Measurements from ENCODE around the gene SMARCB1.

The SMARCB1 gene

DNA sequence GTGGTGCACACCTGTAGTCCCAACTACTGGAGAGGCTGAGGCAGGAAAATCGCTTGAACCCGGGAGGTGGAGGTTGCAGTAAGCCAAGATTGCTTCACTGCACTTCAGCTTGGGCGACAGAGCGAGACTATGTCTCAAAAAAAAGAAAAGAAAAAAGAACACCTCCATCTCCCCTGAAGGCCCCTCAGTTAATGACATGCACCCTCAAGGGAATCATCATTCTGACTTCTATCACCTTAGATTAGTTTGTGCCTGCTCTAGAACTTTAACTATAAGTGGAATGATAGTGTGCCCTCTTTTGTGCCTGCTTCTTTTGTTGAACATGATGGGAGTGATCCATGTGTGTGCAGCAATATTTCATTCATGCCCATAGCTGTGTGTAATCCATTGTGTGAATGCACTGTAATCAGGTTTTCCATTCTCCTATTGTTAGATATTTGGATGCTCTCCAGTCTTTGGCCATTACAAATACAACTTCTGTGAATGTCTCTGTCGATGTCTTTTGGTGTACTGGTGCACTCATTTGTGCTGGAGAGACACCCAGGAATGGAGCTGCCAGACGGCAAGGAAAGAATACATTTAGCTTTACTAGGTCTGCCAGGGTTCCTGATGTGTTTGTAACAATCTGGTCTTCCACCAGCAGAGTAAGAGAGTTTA lies 31.7 kb upstream of the SMARCB1 start:
- H3K79me2 ChIP-seq (ENCODE audit: insufficient read depth, low read length): no peaks in the 10 kb centered on the region
- peak overlapping the region; percentile 94 for H3K27ac ChIP-seq (ENCODE audit: low read depth, low read length, poor library complexity, severe bottlenecking)
- H3K9me2 ChIP-seq (ENCODE audit: low read depth, low read length): no peaks in the 10 kb centered on the region
- peaks cover 7% of the 10 kb centered on the region for H3F3A ChIP-seq (ENCODE audit: insufficient read depth, low read length)
- TF ChIP-seq, protein P1, sequence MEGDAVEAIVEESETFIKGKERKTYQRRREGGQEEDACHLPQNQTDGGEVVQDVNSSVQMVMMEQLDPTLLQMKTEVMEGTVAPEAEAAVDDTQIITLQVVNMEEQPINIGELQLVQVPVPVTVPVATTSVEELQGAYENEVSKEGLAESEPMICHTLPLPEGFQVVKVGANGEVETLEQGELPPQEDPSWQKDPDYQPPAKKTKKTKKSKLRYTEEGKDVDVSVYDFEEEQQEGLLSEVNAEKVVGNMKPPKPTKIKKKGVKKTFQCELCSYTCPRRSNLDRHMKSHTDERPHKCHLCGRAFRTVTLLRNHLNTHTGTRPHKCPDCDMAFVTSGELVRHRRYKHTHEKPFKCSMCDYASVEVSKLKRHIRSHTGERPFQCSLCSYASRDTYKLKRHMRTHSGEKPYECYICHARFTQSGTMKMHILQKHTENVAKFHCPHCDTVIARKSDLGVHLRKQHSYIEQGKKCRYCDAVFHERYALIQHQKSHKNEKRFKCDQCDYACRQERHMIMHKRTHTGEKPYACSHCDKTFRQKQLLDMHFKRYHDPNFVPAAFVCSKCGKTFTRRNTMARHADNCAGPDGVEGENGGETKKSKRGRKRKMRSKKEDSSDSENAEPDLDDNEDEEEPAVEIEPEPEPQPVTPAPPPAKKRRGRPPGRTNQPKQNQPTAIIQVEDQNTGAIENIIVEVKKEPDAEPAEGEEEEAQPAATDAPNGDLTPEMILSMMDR (IDR thresholded peaks at IDR 0.05; ENCODE audit: low read length): no peak
- TF ChIP-seq EZH2 (IDR thresholded peaks at IDR 0.05; ENCODE audit: borderline replicate concordance, low read length): no peak
- no peaks in the 10 kb centered on the region for H4K20me1 ChIP-seq (ENCODE audit: insufficient read depth, low read length)
- H3K4me1 ChIP-seq (ENCODE audit: insufficient read depth, low read length, severe bottlenecking): peaks cover 61% of the 10 kb centered on the region
- H3K36me3 ChIP-seq (ENCODE audit: insufficient read depth, low read length): no peaks in the 10 kb centered on the region
- H2AFZ ChIP-seq (ENCODE audit: low read length): no peak overlapping the region
- no peaks in the 10 kb centered on the region for H3K27me3 ChIP-seq (ENCODE audit: insufficient read depth, low read length)
- H3K4me3 ChIP-seq (ENCODE audit: low read depth, low read length, poor library complexity, severe bottlenecking): no peak overlapping the region
- H3K9ac ChIP-seq (ENCODE audit: low read length): no peak overlapping the region; the same call in 1 of the 2 replicates
- H3K4me2 ChIP-seq (ENCODE audit: low read length): peak overlapping the region; percentile 98; the same call in 1 of the 2 replicates
- H3K9me3 ChIP-seq (ENCODE audit: low read length): no peaks in the 10 kb centered on the region

DNA sequence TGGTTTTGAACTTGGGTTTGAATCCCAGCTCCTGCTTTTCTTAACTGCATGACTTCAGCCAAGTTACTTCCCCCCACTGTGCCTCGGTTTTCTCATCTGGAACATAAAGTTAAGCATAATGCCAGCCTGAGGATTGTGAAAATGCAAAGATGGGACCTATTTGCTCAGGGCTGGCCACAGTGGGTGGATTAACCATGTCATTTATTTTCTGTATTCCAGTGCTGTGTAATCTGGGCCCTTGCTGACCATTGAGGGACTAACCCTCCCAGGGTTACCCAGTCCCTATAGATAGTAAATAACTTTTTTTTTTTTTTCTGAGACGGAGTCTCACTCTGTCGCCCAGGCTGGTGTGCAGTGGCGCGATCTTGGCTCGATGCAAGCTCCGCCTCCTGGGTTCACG lies 31.1 kb upstream of the SMARCB1 start:
- peak overlapping the region; percentile 0; the same call in 1 of the 2 replicates for H3K4me2 ChIP-seq (ENCODE audit: low read length)
- H3K27ac ChIP-seq (ENCODE audit: low read depth, low read length, poor library complexity, severe bottlenecking): peak overlapping the region; percentile 94
- no peaks in the 10 kb centered on the region for H4K20me1 ChIP-seq (ENCODE audit: insufficient read depth, low read length)
- H3K27me3 ChIP-seq (ENCODE audit: insufficient read depth, low read length): no peaks in the 10 kb centered on the region
- H3K4me1 ChIP-seq (ENCODE audit: insufficient read depth, low read length, severe bottlenecking): peaks cover 55% of the 10 kb centered on the region
- TF ChIP-seq EZH2 (IDR thresholded peaks at IDR 0.05; ENCODE audit: borderline replicate concordance, low read length): no peak
- TF ChIP-seq, protein P1 (IDR thresholded peaks at IDR 0.05; ENCODE audit: low read length): no peak
- H3K4me3 ChIP-seq (ENCODE audit: low read depth, low read length, poor library complexity, severe bottlenecking): no peak overlapping the region
- H3K9ac ChIP-seq (ENCODE audit: low read length): no peak overlapping the region; the same call in 1 of the 2 replicates
- no peaks in the 10 kb centered on the region for H3K36me3 ChIP-seq (ENCODE audit: insufficient read depth, low read length)
- no peaks in the 10 kb centered on the region for H3K9me2 ChIP-seq (ENCODE audit: low read depth, low read length)
- H3K79me2 ChIP-seq (ENCODE audit: insufficient read depth, low read length): no peaks in the 10 kb centered on the region
- H2AFZ ChIP-seq (ENCODE audit: low read length): no peak overlapping the region
- no peaks in the 10 kb centered on the region for H3K9me3 ChIP-seq (ENCODE audit: low read length)
- H3F3A ChIP-seq (ENCODE audit: insufficient read depth, low read length): peaks cover 7% of the 10 kb centered on the region

DNA sequence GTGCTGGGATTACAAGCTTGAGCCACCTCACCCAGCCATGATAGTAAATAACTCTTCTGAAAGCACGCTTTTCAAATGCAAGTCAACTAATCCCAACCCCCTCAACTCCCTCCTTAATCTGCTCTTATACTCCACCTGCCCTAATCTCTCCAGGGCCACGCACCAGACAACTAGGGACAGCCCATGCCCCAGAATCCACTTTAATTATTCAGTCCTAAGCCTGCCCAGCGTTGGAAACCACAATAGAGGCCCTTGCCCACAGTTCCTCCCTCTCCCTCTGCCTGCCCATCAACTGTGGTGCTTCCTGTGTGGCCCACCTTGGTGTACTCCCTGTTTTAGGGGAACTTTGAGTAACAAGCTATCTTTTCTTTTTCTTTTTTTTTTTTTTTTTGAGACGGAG lies 29.9 kb upstream of the SMARCB1 start:
- no peaks in the 10 kb centered on the region for H3K36me3 ChIP-seq (ENCODE audit: insufficient read depth, low read length)
- no peak overlapping the region for H3K4me3 ChIP-seq (ENCODE audit: low read depth, low read length, poor library complexity, severe bottlenecking)
- no peaks in the 10 kb centered on the region for H3K27me3 ChIP-seq (ENCODE audit: insufficient read depth, low read length)
- H3K9me3 ChIP-seq (ENCODE audit: low read length): no peaks in the 10 kb centered on the region
- no peaks in the 10 kb centered on the region for H4K20me1 ChIP-seq (ENCODE audit: insufficient read depth, low read length)
- no peaks in the 10 kb centered on the region for H3K79me2 ChIP-seq (ENCODE audit: insufficient read depth, low read length)
- H3F3A ChIP-seq (ENCODE audit: insufficient read depth, low read length): peaks cover 7% of the 10 kb centered on the region
- no peaks in the 10 kb centered on the region for H3K9me2 ChIP-seq (ENCODE audit: low read depth, low read length)
- peak overlapping the region; percentile 44 for H3K27ac ChIP-seq (ENCODE audit: low read depth, low read length, poor library complexity, severe bottlenecking)
- H3K4me1 ChIP-seq (ENCODE audit: insufficient read depth, low read length, severe bottlenecking): peaks cover 49% of the 10 kb centered on the region
- H3K4me2 ChIP-seq (ENCODE audit: low read length): no peak overlapping the region
- TF ChIP-seq, protein P1 (IDR thresholded peaks at IDR 0.05; ENCODE audit: low read length): no peak
- no peak for TF ChIP-seq EZH2 (IDR thresholded peaks at IDR 0.05; ENCODE audit: borderline replicate concordance, low read length)
- H3K9ac ChIP-seq (ENCODE audit: low read length): no peak overlapping the region
- H2AFZ ChIP-seq (ENCODE audit: low read length): no peak overlapping the region

Measured in OCI-LY1 (cell line).